Measurements from ENCODE around the gene DCDC2C. TPM values are rescaled to one million over a fixed set of nuclear protein-coding genes. Genes with fewer than 3 reads are reported as not detected.

DCDC2C gene
- total RNA-seq, 1 experiment from 2014 or later, result not detected

- Mint-ChIP-seq H3K27ac (no peak overlapping the region), H3K4me3 (no peak overlapping the region), H3K4me1 (no peaks in the 10 kb centered on the region), H3K27me3 (ENCODE audit: low read depth) (peaks cover 21% of the 10 kb centered on the region), H3K9me3 (peaks cover 89% of the 10 kb centered on the region), H3K36me3 (peaks cover 82% of the 10 kb centered on the region)
- ChIA-PET CTCF (no interaction called here), POLR2A (no interaction called here)
- ATAC-seq (no peak), DNase-seq (ENCODE audit: low spot score) (no peak)
- no peak for TF ChIP-seq ZSCAN18 (CRISPR knock-in tag; IDR thresholded peaks at IDR 0.05)
- no peak for TF ChIP-seq MYBL2 (CRISPR knock-in tag; IDR thresholded peaks at IDR 0.05)
- no peak for TF ChIP-seq ZNF425 (CRISPR knock-in tag; conservative IDR thresholded peaks at IDR 0.05)
- TF ChIP-seq CBFB (CRISPR knock-in tag; IDR thresholded peaks at IDR 0.05; ENCODE audit: low read depth), result no peak
- TF ChIP-seq HMGXB4 (CRISPR knock-in tag; IDR thresholded peaks at IDR 0.05), result no peak
- no peak for TF ChIP-seq ZNF416 (CRISPR knock-in tag; IDR thresholded peaks at IDR 0.05)
- TF ChIP-seq NFE2L1 (CRISPR knock-in tag; IDR thresholded peaks at IDR 0.05), result no peak
- TF ChIP-seq E2F1 (CRISPR knock-in tag; IDR thresholded peaks at IDR 0.05), result no peak
- TF ChIP-seq STAT6 (CRISPR knock-in tag; conservative IDR thresholded peaks at IDR 0.05; ENCODE audit: low read depth), result no peak
These were observed 51.9 kb downstream of the DCDC2C start for GRCh38 chr2:3755277-3755676.

- peaks cover 76% of the 10 kb centered on the region for H3K36me3 Mint-ChIP-seq
- H3K9me3 Mint-ChIP-seq, result peaks cover 83% of the 10 kb centered on the region
- no peaks in the 10 kb centered on the region for H3K4me1 Mint-ChIP-seq
- DNase-seq (ENCODE audit: low spot score) (no peak), ATAC-seq (no peak)
- H3K27me3 Mint-ChIP-seq (ENCODE audit: low read depth), result peaks cover 21% of the 10 kb centered on the region
- no peak overlapping the region for H3K27ac Mint-ChIP-seq
- H3K4me3 Mint-ChIP-seq, result no peak overlapping the region
- POLR2A ChIA-PET, result no interaction called here
- CTCF ChIA-PET, result no interaction called here
- no peak for TF ChIP-seq ATF1 (CRISPR knock-in tag; IDR thresholded peaks at IDR 0.05)
- no peak for TF ChIP-seq CDX4 (CRISPR knock-in tag; IDR thresholded peaks at IDR 0.05; ENCODE audit: borderline replicate concordance)
- no peak for TF ChIP-seq E2F4 (CRISPR knock-in tag; IDR thresholded peaks at IDR 0.05; ENCODE audit: borderline replicate concordance, low read depth)
- no peak for TF ChIP-seq ZNF263 (CRISPR knock-in tag; IDR thresholded peaks at IDR 0.05; ENCODE audit: low read depth)
- TF ChIP-seq SP1 (CRISPR knock-in tag; conservative IDR thresholded peaks at IDR 0.05), result no peak
- no peak for TF ChIP-seq NFE2L1 (CRISPR knock-in tag; IDR thresholded peaks at IDR 0.05)
- no peak for TF ChIP-seq USF1 (CRISPR knock-in tag; IDR thresholded peaks at IDR 0.05)
- TF ChIP-seq USF2 (CRISPR knock-in tag; IDR thresholded peaks at IDR 0.05), result no peak
- no peak for TF ChIP-seq GTF2I (CRISPR knock-in tag; conservative IDR thresholded peaks at IDR 0.05)
- no peak for TF ChIP-seq NFYB (CRISPR knock-in tag; conservative IDR thresholded peaks at IDR 0.05; ENCODE audit: low read depth)
- TF ChIP-seq MLX (CRISPR knock-in tag; IDR thresholded peaks at IDR 0.05), result no peak
- no peak for TF ChIP-seq SMAD3 (CRISPR knock-in tag; IDR thresholded peaks at IDR 0.05; ENCODE audit: borderline replicate concordance)
- TF ChIP-seq ZNF396 (CRISPR knock-in tag; IDR thresholded peaks at IDR 0.05; ENCODE audit: borderline replicate concordance), result no peak
These were observed 52.9 kb downstream of the DCDC2C start for GRCh38 chr2:3756306-3756705.

Measured in WTC11 (cell line).